HG03139 (cell line): ENCODE data around the gene ZNF587.
"Not testable (repeated sequence)": the region's sequence is repeated elsewhere in the genome, so short reads cannot be mapped to it uniquely, and the experiment has no call there.

Source experiments
- ATAC-seq: cut with Tn5 transposase; IDR thresholded peaks from one replicate; pipeline ENCODE4 v1.9.1; 2021; ENCODE audit not compliant: unreplicated experiment

Gene ZNF587

GRCh38 chr19:57821501-57821900 is 28.2 kb upstream of the ZNF587 start:
- not testable (repeated sequence) for ATAC-seq

GRCh38 chr19:57823155-57823554 is 26.5 kb upstream of the ZNF587 start:
- not testable (repeated sequence) for ATAC-seq

- not testable (repeated sequence) for ATAC-seq
Measured at GRCh38 chr19:57823608-57824007, 26.1 kb upstream of the ZNF587 start.

- no peak for ATAC-seq
Measured at GRCh38 chr19:57825511-57825910, 24.1 kb upstream of the ZNF587 start.

GRCh38 chr19:57829316-57829715 is 20.3 kb upstream of the ZNF587 start:
- ATAC-seq = no peak

GRCh38 chr19:57830071-57830602 is 19.5 kb upstream of the ZNF587 start, which contains the start of gene ZNF587B:
TSS of gene ZNF587B (plus strand) at chr19:57830299. CDS start at chr19:57830529, 230 bp downstream.
- ATAC-seq = no peak

- not testable (repeated sequence) for ATAC-seq
Measured at GRCh38 chr19:57836991-57837390, 12.7 kb upstream of the ZNF587 start.

- not testable (repeated sequence) for ATAC-seq
Measured at GRCh38 chr19:57838622-57839191, 11.0 kb upstream of the ZNF587 start.

GRCh38 chr19:57841122-57841763 is 8.4 kb upstream of the ZNF587 start:
- ATAC-seq = no peak

- ATAC-seq = not testable (repeated sequence)
Measured at GRCh38 chr19:57847164-57847563, 2.5 kb upstream of the ZNF587 start.

GRCh38 chr19:57849162-57849665 is 445 bp upstream of the ZNF587 start:
- not testable (repeated sequence) for ATAC-seq

- ATAC-seq = no peak
Measured at GRCh38 chr19:57850553-57851017, 926 bp downstream of the ZNF587 start.

GRCh38 chr19:57851812-57852603 is 2.3 kb downstream of the ZNF587 start:
- ATAC-seq = not testable (repeated sequence)

GRCh38 chr19:57854117-57854516 is 4.5 kb downstream of the ZNF587 start:
- not testable (repeated sequence) for ATAC-seq

- ATAC-seq = not testable (repeated sequence)
Measured at GRCh38 chr19:57862351-57862750, 12.7 kb downstream of the ZNF587 start.

GRCh38 chr19:57867868-57868492 is 18.3 kb downstream of the ZNF587 start:
- ATAC-seq = no peak

- not testable (repeated sequence) for ATAC-seq
Measured at GRCh38 chr19:57869655-57870054, 20.0 kb downstream of the ZNF587 start.

GRCh38 chr19:57870225-57870624 is 20.6 kb downstream of the ZNF587 start:
- no peak for ATAC-seq

GRCh38 chr19:57872450-57872849 is 22.8 kb downstream of the ZNF587 start:
- ATAC-seq = no peak

GRCh38 chr19:57873883-57874799 is 24.5 kb downstream of the ZNF587 start:
- not testable (repeated sequence) for ATAC-seq
